ENCODE results near the gene NEK10.

Gene NEK10

DNA sequence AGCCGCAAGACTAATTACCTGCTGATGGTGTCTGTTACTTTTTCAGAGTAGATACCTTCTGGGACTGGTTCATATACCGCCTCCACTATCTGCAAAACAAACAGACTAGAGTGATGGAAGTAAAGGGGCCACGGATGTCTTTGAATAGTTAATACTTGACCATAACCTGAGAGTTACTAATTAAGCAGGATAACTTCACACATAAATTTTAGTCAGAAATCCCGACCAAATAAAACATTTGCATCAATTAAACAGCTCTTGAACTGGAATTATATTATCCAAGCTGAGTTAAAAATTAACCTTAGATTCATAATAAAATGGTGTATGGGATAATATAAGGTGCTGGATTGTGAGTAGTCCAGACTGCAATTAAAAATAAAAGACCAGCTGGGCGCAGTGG lies 167.7 kb downstream of the NEK10 start:
- Histone ChIP-seq H3K79me2 (ENCODE audit: insufficient read depth, low read depth) (no peaks in the 10 kb centered on the region), H3K4me1 (ENCODE audit: low read depth, poor library complexity, severe bottlenecking) (no peaks in the 10 kb centered on the region), H2AFZ (ENCODE audit: low read depth) (no peak overlapping the region), H3K36me3 (ENCODE audit: insufficient read depth) (no peaks in the 10 kb centered on the region), H3K9ac (no peak overlapping the region), H3K27me3 (ENCODE audit: insufficient read depth, low read depth) (no peaks in the 10 kb centered on the region), H3K4me3 (IDR thresholded peaks at IDR 0.05; ENCODE audit: insufficient read depth, low read depth, low read length) (no peak overlapping the region), H4K20me1 (ENCODE audit: insufficient read depth) (no peaks in the 10 kb centered on the region), H3K27ac (no peak overlapping the region), H3K4me2 (no peak overlapping the region)
- TF ChIP-seq, protein P1, sequence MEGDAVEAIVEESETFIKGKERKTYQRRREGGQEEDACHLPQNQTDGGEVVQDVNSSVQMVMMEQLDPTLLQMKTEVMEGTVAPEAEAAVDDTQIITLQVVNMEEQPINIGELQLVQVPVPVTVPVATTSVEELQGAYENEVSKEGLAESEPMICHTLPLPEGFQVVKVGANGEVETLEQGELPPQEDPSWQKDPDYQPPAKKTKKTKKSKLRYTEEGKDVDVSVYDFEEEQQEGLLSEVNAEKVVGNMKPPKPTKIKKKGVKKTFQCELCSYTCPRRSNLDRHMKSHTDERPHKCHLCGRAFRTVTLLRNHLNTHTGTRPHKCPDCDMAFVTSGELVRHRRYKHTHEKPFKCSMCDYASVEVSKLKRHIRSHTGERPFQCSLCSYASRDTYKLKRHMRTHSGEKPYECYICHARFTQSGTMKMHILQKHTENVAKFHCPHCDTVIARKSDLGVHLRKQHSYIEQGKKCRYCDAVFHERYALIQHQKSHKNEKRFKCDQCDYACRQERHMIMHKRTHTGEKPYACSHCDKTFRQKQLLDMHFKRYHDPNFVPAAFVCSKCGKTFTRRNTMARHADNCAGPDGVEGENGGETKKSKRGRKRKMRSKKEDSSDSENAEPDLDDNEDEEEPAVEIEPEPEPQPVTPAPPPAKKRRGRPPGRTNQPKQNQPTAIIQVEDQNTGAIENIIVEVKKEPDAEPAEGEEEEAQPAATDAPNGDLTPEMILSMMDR (conservative IDR thresholded peaks at IDR 0.05; ENCODE audit: low read depth, low read length) = no peak

DNA sequence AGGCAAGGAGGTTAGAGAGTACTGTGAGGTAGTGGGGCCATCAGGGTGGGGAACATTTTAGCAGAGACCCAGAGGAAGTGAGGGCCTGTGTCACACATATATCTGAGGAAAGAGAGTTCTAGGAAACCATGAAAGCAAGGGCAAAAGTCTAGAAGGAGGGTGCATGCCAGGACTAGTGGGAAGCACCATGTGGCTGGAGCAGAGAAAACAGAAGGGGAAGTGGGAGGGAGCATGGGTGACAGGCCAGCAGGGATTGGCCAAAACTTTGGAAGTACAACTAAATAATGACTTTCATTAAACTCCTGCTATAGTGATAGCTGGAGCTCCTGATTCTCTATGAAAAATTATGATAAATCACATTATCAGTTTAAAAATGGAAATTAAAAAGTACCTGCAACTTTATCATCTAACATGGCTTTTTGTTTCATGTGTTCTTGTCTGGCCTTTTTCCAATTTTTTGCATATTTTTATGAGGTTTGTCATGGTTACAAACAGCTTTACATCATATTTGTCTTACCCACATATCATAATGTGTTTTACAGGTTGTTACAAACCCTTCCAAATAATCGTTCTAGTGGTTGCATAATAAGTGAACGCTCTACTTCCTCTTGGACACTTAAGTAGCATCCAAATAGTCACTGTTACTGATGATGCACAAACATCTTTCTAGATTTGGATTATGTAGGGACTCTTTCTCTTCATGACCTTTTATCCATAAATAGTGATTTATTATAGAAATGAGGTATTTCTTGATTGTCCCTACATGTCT lies 168.3 kb downstream of the NEK10 start:
- Histone ChIP-seq H3K4me3 (IDR thresholded peaks at IDR 0.05; ENCODE audit: insufficient read depth, low read depth, low read length) (no peak overlapping the region), H3K4me2 (no peak overlapping the region), H4K20me1 (ENCODE audit: insufficient read depth) (no peaks in the 10 kb centered on the region), H3K27me3 (ENCODE audit: insufficient read depth, low read depth) (no peaks in the 10 kb centered on the region), H3K4me1 (ENCODE audit: low read depth, poor library complexity, severe bottlenecking) (no peaks in the 10 kb centered on the region), H3K27ac (no peak overlapping the region), H2AFZ (ENCODE audit: low read depth) (no peak overlapping the region), H3K9ac (no peak overlapping the region), H3K36me3 (ENCODE audit: insufficient read depth) (no peaks in the 10 kb centered on the region), H3K79me2 (ENCODE audit: insufficient read depth, low read depth) (no peaks in the 10 kb centered on the region)
- TF ChIP-seq, protein P1 (conservative IDR thresholded peaks at IDR 0.05; ENCODE audit: low read depth, low read length) = no peak

DNA sequence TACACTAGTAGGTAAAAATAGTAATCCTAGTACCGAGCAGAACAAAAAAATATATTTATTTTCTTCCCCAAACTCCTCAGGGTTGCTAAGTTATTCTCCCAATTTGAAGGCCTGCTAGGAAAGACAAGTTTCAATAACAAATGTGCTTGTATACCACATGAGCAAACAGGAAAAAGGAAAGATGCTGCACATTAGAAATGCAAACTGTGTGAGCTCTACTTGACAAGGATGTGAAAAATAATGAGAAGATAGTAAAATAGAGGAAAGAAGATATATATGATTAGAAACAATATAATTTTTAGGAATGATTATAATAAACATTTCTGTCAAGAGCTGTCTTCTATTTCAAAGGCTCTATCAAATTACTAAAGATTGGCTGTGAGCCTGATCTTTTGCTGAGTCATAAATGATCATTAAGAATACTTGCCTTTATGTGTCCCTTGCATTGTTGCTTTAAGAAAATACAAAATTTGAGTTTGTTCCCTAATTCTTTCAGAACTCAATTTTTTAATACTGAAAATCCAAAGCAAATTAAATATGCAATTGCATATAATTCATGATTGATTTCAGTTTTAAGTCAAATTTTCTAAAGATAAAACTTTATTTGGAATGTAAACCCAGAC lies 174.2 kb downstream of the NEK10 start:
- H3K9ac ChIP-seq = no peak overlapping the region
- no peaks in the 10 kb centered on the region for H3K4me1 ChIP-seq (ENCODE audit: low read depth, poor library complexity, severe bottlenecking)
- no peak overlapping the region for H3K4me2 ChIP-seq
- H3K79me2 ChIP-seq (ENCODE audit: insufficient read depth, low read depth) = no peaks in the 10 kb centered on the region
- H3K36me3 ChIP-seq (ENCODE audit: insufficient read depth) = no peaks in the 10 kb centered on the region
- TF ChIP-seq, protein P1 (conservative IDR thresholded peaks at IDR 0.05; ENCODE audit: low read depth, low read length) = no peak
- H4K20me1 ChIP-seq (ENCODE audit: insufficient read depth) = no peaks in the 10 kb centered on the region
- H2AFZ ChIP-seq (ENCODE audit: low read depth) = no peak overlapping the region
- H3K27me3 ChIP-seq (ENCODE audit: insufficient read depth, low read depth) = no peaks in the 10 kb centered on the region
- H3K4me3 ChIP-seq (IDR thresholded peaks at IDR 0.05; ENCODE audit: insufficient read depth, low read depth, low read length) = no peak overlapping the region
- no peak overlapping the region for H3K27ac ChIP-seq

DNA sequence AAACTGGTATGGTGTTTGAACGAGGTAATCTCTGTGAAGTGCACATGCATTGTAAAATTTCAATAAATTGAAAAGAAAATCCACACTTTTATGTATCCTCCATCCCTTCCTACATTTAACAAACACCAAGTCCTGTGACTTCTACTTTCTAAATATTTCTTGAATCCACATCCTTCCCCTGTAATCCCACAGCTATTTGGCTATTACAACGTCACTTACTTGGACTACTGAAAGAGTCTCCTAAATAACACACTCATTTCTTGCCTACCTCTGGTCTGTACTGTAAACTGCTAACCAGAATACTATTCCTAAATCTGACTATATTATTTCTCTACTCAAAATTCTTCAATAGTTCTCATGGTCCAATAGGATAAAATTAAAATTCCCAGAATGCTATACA lies 176.1 kb downstream of the NEK10 start:
- H3K4me1 ChIP-seq (ENCODE audit: low read depth, poor library complexity, severe bottlenecking) = no peaks in the 10 kb centered on the region
- H2AFZ ChIP-seq (ENCODE audit: low read depth) = no peak overlapping the region
- no peak overlapping the region for H3K9ac ChIP-seq
- no peak overlapping the region for H3K4me3 ChIP-seq (IDR thresholded peaks at IDR 0.05; ENCODE audit: insufficient read depth, low read depth, low read length)
- no peaks in the 10 kb centered on the region for H3K27me3 ChIP-seq (ENCODE audit: insufficient read depth, low read depth)
- no peak overlapping the region for H3K27ac ChIP-seq
- TF ChIP-seq, protein P1 (conservative IDR thresholded peaks at IDR 0.05; ENCODE audit: low read depth, low read length) = no peak
- no peaks in the 10 kb centered on the region for H4K20me1 ChIP-seq (ENCODE audit: insufficient read depth)
- H3K4me2 ChIP-seq = no peak overlapping the region
- H3K79me2 ChIP-seq (ENCODE audit: insufficient read depth, low read depth) = no peaks in the 10 kb centered on the region
- no peaks in the 10 kb centered on the region for H3K36me3 ChIP-seq (ENCODE audit: insufficient read depth)
